Right lobe of liver (tissue), 4 donors: ENCODE measurements around the gene THPO.

Source experiments
- POLR2A ChIP-seq: fragments of 450-650 bp; IDR thresholded peaks from one replicate; pipeline ENCODE4 v1.6.1; 2017; ENCODE audit warnings: antibody characterized with exemption, mild to moderate bottlenecking
- TF ChIP-seq, protein P1 (sequence below), 4 donors: fragments of 200-600 bp in 3 of 4; fragments of 450-650 bp in 1 of 4; IDR thresholded peaks; one replicate each; pipeline versions ENCODE4 v1.5.1 to v1.8.0; 2016 to 2022; ENCODE audit warnings: antibody characterized with exemption in 4 of 4, mild to moderate bottlenecking in 2 of 4
- donor health status: DM: no; HTN: no; CAD: no.
- donor health status: DM: no; HTN: no; CAD: no.
- donor health status: DM: no; HTN: yes; CAD: no.

DNA sequence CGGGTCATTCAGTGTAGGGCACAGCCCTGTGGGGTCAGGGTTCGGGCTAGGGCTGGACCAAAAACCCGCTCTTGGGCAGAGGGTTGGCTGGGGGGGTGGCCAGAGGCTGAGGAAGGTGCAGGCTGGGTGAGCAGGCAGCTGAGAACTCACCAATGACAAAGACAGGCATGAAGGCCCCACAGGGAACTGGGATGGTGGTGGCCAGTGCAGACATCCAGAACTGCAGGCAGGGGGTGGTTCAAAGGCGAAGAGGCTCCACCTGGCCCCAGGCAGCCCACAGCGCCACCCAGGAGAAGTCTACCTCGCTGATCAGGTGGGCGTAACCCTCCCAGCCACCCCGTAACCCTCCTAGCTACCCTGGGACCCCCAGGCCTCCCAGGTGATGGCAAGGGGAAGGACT is 23.3 kb downstream of the THPO start:
- TF ChIP-seq, protein P1, sequence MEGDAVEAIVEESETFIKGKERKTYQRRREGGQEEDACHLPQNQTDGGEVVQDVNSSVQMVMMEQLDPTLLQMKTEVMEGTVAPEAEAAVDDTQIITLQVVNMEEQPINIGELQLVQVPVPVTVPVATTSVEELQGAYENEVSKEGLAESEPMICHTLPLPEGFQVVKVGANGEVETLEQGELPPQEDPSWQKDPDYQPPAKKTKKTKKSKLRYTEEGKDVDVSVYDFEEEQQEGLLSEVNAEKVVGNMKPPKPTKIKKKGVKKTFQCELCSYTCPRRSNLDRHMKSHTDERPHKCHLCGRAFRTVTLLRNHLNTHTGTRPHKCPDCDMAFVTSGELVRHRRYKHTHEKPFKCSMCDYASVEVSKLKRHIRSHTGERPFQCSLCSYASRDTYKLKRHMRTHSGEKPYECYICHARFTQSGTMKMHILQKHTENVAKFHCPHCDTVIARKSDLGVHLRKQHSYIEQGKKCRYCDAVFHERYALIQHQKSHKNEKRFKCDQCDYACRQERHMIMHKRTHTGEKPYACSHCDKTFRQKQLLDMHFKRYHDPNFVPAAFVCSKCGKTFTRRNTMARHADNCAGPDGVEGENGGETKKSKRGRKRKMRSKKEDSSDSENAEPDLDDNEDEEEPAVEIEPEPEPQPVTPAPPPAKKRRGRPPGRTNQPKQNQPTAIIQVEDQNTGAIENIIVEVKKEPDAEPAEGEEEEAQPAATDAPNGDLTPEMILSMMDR (IDR thresholded peaks at IDR 0.05), result no peak
- TF ChIP-seq POLR2A, result no peak
